GM23338 (cell line): ENCODE data around the gene IRAK1. TPM values are rescaled to one million over a fixed set of nuclear protein-coding genes. Genes with fewer than 3 reads are reported as not detected.

ENCODE experiments used
- ATAC-seq: fragments of 200-7000 bp; cut with Tn5 transposase; 3 replicates; pipeline ENCODE4 v1.9.1; 2020
- DNase-seq: peaks from one replicate; pipeline ENCODE4 v3.0.0-alpha.2; 2015; ENCODE audit warnings: low spot score
- H2AFZ ChIP-seq: fragments of 200-600 bp; sonication (generic); 2 replicates; pipeline ENCODE4 v1.8.0; 2016; ENCODE audit warnings: antibody characterized with exemption, mild to moderate bottlenecking, moderate library complexity
- H3F3A ChIP-seq: fragments of 200-600 bp; sonication (generic); replicated peaks from 2 replicates; pipeline ENCODE4 v1.8.0; 2017; ENCODE audit warnings: antibody characterized with exemption, mixed run types, low read depth
- H3K27ac ChIP-seq: fragments of 200-600 bp; sonication (generic); 2 replicates; pipeline ENCODE4 v1.6.1; 2016; ENCODE audit warnings: low read depth
- H3K27me3 ChIP-seq: fragments of 200-600 bp; sonication (generic); 2 replicates; pipeline ENCODE4 v1.8.0; 2016; ENCODE audit warnings: mild to moderate bottlenecking, mixed run types, moderate library complexity; ENCODE audit not compliant: insufficient read depth
- H3K36me3 ChIP-seq: fragments of 200-600 bp; sonication (generic); 2 replicates; pipeline ENCODE4 v1.8.0; 2016; ENCODE audit warnings: mild to moderate bottlenecking; ENCODE audit not compliant: insufficient read depth
- H3K4me1 ChIP-seq: fragments of 200-600 bp; sonication (generic); 2 replicates; pipeline ENCODE4 v1.8.0; 2016; ENCODE audit warnings: mild to moderate bottlenecking, moderate library complexity; ENCODE audit not compliant: insufficient read depth
- H3K4me2 ChIP-seq: fragments of 200-600 bp; sonication (generic); 2 replicates; pipeline ENCODE4 v1.7.1; 2017; ENCODE audit warnings: mixed run types
- H3K4me3 ChIP-seq: fragments of 200-600 bp; sonication (generic); 2 replicates; pipeline ENCODE4 v1.6.1; 2016; ENCODE audit warnings: mixed run types
- H3K79me2 ChIP-seq: fragments of 200-600 bp; sonication (generic); replicated peaks from 2 replicates; pipeline ENCODE4 v1.8.0; 2017; ENCODE audit warnings: mild to moderate bottlenecking; ENCODE audit not compliant: insufficient read depth
- H3K9me2 ChIP-seq: fragments of 200-600 bp; sonication (generic); 2 replicates; pipeline ENCODE4 v1.8.0; 2017; ENCODE audit not compliant: insufficient read depth
- H4K20me1 ChIP-seq: fragments of 200-600 bp; sonication (generic); replicated peaks from 2 replicates; pipeline ENCODE4 v1.8.0; 2017; ENCODE audit warnings: mild to moderate bottlenecking; ENCODE audit not compliant: insufficient read depth
- H3K27ac Mint-ChIP-seq: 2 replicates; pipeline ENCODE4 v1.8.0; 2020; ENCODE audit warnings: inconsistent platforms, mild to moderate bottlenecking, moderate library complexity, mixed read lengths
- H3K27me3 Mint-ChIP-seq: 3 replicates; pipeline ENCODE4 v1.8.0; 2022; ENCODE audit warnings: low read depth, mild to moderate bottlenecking, moderate library complexity, mixed read lengths, inconsistent platforms; ENCODE audit not compliant: insufficient read depth, poor library complexity
- H3K36me3 Mint-ChIP-seq: 3 replicates; pipeline ENCODE4 v1.8.0; 2021; ENCODE audit warnings: low read depth, mild to moderate bottlenecking, inconsistent platforms, moderate library complexity, mixed read lengths
- H3K4me1 Mint-ChIP-seq: 3 replicates; pipeline ENCODE4 v1.8.0; 2020; ENCODE audit warnings: mild to moderate bottlenecking, inconsistent platforms, mixed read lengths
- H3K4me3 Mint-ChIP-seq: 3 replicates; pipeline ENCODE4 v1.8.0; 2021; ENCODE audit warnings: moderate library complexity, mild to moderate bottlenecking, inconsistent platforms, mixed read lengths
- H3K9me3 Mint-ChIP-seq: 3 replicates; pipeline ENCODE4 v1.8.0; 2020; ENCODE audit warnings: moderate library complexity, mild to moderate bottlenecking, inconsistent platforms, mixed read lengths
- ETS1 ChIP-seq: IDR thresholded peaks from 2 replicates; pipeline ENCODE4 v1.6.1; 2016; ENCODE audit warnings: antibody characterized with exemption
- EZH2 ChIP-seq: fragments of 200-600 bp; sonication (generic); IDR thresholded peaks from one replicate; pipeline ENCODE4 v1.8.0; 2017; ENCODE audit warnings: antibody characterized with exemption, mild to moderate bottlenecking, low read depth; ENCODE audit not compliant: unreplicated experiment
- JUNB ChIP-seq: IDR thresholded peaks from one replicate; pipeline ENCODE4 v1.6.1; 2016; ENCODE audit warnings: antibody characterized with exemption; ENCODE audit not compliant: unreplicated experiment
- NANOG ChIP-seq: IDR thresholded peaks from 2 replicates; pipeline ENCODE4 v1.6.1; 2016; ENCODE audit warnings: antibody characterized with exemption, borderline replicate concordance
- POLR2AphosphoS5 ChIP-seq: IDR thresholded peaks from 2 replicates; pipeline ENCODE4 v1.6.1; 2016; ENCODE audit warnings: antibody characterized with exemption, low read depth
- STAT1 ChIP-seq: IDR thresholded peaks from one replicate; pipeline ENCODE4 v1.6.1; 2016; ENCODE audit warnings: antibody characterized with exemption; ENCODE audit not compliant: unreplicated experiment
- ZNF331 ChIP-seq: fragments of 250-450 bp; sonication (Bioruptor Pico); IDR thresholded peaks from 2 replicates; pipeline ENCODE4 v1.5.0; 2020; ENCODE audit warnings: low read depth, mild to moderate bottlenecking, moderate library complexity
- ZNF462 ChIP-seq: fragments of 250-450 bp; sonication (Bioruptor Pico); IDR thresholded peaks from 2 replicates; pipeline ENCODE4 v1.5.0; 2020; ENCODE audit warnings: mild to moderate bottlenecking, moderate library complexity
- polyA plus RNA-seq: library from polyadenylated mRNA; unstranded; fragments of >200 nt; fragmentation: Nextera tagmentation; extraction: Ambion mirVana; gene quantifications from 2 replicates; pipeline ENCODE4 v1.2.1, GENCODE V29; 2016
- total RNA-seq: library from RNA; depleted of rRNA; stranded (reverse); fragments of >200 nt; shearing (Covaris generic); gene quantifications from 2 replicates; pipeline ENCODE4 v1.2.3, GENCODE V29; 2014

IRAK1 gene
- total and polyA plus RNA-seq, 2 experiments from 2014 or later = 21.6 to 38.0 TPM

- TF ChIP-seq ZNF462 (CRISPR knock-in tag) (no peak), NANOG (no peak), POLR2AphosphoS5 (no peak)
These were observed 28.6 kb downstream of the IRAK1 start (continued) for GRCh38 chrX:153991013-153991580.

GRCh38 chrX:153989973-153990655 is 29.6 kb downstream of the IRAK1 start:
- no peaks in the 10 kb centered on the region for H3K27me3 ChIP-seq
- H3K27ac ChIP-seq = no peak overlapping the region
- H3K4me1 ChIP-seq = no peaks in the 10 kb centered on the region
- Mint-ChIP-seq H3K4me3 (no peak overlapping the region), H3K4me1 (no peaks in the 10 kb centered on the region), H3K9me3 (no peaks in the 10 kb centered on the region), H3K36me3 (no peaks in the 10 kb centered on the region), H3K27me3 (peaks cover 2% of the 10 kb centered on the region), H3K27ac (no peak overlapping the region)
- H3K36me3 ChIP-seq = no peaks in the 10 kb centered on the region
- H3K79me2 ChIP-seq = no peaks in the 10 kb centered on the region
- no peak for ATAC-seq
- no peak overlapping the region for H3K4me3 ChIP-seq
- H3F3A ChIP-seq = no peaks in the 10 kb centered on the region
- no peak overlapping the region for H3K4me2 ChIP-seq
- no peaks in the 10 kb centered on the region for H3K9me2 ChIP-seq
- no peak for DNase-seq
- no peak overlapping the region for H2AFZ ChIP-seq
- no peaks in the 10 kb centered on the region for H4K20me1 ChIP-seq
- TF ChIP-seq STAT1 (no peak), ETS1 (no peak), ZNF462 (CRISPR knock-in tag) (no peak), ZNF331 (CRISPR knock-in tag) (no peak), EZH2 (no peak), JUNB (no peak)
